ENCODE measurements around the gene SHOC1.
"Not testable (repeated sequence)": the region's sequence is repeated elsewhere in the genome, so short reads cannot be mapped to it uniquely, and the experiment has no call there.

The SHOC1 gene

DNA sequence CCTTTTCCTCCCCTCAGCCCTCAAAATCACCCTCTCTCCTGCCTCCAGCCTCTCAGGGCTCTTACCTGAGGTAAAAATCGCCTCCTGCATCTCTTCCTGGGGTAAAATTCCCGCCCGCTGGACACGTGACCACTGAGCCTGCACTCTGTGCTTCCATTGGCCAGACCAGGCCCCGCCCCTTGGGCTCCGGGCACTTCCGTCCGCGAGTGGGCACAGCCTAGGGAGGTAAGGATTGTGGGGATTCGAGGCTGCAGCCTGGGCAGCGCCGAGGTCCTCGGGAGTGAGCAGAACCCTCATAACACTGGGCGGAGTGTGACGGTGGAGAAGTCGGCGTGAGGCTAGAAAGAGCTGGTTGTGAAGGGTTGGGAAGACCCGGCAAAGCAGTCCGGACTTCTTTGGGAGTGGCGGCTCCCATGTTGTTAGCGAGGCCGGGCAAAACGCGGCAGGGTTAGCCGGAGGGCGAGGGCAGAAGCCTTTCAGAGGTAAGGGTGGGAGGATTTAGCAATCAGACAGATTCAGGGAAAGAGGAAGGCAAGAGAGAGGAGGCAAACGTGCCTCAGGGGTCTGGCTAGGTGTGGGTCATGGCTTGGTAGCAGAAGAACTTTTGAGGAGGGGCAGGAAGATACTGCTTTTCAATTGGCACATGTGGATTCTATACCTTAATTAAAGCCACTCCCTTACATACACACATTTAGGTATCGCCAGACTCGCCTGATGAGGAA lies at the start of gene SHOC1:
TSS of gene SHOC1 (minus strand) at position 103 of the 722 bp plus-strand sequence. CDS start 3,519 bp downstream, outside the sequence.
- peak within 1 kb of the TSS; percentile 77 for H3K27ac ChIP-seq
- DNase-seq (ENCODE audit: low read depth, low spot score): no peak

DNA sequence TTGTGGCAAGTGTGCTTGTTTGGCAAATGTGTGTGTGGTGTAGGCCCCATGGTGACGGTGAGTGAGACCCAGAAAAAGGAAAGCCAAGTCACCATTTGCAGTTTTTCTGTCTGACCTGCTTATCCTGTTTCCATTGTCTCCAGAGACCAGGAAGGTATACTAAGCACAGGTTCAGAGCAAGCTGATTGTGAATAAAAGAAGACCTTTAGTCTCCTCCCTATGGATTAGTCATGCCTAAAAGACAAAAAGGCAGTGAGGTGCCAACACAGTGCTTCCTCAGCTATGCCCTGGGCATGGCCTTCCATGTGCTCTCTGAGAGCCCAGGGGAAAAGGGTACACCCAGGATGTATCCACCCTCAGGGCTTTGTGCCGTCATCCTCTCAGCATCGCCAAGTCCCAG lies 49.2 kb upstream of the SHOC1 start:
- H3K27ac ChIP-seq: peak overlapping the region; percentile 68
- DNase-seq (ENCODE audit: low read depth, low spot score): peak; percentile 82

DNA sequence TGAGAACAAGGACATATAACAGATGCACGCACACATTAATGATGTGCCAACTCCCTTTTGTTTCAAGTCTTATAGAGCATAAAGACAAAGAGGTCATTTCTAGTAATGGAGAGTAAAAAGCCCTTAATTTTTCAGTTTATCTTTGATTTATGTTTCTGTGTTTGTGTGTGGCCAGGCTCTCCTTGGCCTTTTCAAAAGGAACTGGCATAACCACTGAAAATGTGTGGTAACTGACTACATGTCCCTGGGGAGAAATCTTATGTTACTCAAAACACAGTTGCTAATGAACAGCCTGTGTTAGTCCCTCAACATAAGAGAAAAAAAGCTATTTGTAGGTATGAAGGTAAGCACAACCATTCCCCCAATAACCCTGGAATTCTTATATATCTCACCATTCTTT lies 47.6 kb upstream of the SHOC1 start:
- DNase-seq (ENCODE audit: low read depth, low spot score): no peak
- H3K27ac ChIP-seq: peak overlapping the region; percentile 68

DNA sequence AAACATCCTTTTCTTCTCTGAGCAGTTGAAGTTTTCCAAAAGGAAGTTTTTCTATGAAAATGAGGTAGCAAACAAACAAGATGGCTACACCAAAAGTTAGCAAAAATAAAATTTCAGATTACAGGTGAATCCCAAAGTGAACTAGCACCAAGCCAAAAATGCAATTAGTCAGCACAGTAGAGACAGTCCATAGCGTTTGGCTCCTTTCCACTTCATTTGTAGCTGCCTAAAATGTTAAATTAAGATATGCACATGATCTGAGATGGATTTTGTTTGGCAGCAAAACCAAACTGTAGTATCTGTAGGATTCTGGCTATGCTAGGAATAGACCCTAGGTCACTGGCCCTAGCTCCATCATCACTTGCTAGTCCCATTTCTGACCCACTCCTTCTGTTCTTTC lies 45.7 kb upstream of the SHOC1 start:
- peak overlapping the region; percentile 78 for H3K27ac ChIP-seq
- DNase-seq (ENCODE audit: low read depth, low spot score): no peak

DNA sequence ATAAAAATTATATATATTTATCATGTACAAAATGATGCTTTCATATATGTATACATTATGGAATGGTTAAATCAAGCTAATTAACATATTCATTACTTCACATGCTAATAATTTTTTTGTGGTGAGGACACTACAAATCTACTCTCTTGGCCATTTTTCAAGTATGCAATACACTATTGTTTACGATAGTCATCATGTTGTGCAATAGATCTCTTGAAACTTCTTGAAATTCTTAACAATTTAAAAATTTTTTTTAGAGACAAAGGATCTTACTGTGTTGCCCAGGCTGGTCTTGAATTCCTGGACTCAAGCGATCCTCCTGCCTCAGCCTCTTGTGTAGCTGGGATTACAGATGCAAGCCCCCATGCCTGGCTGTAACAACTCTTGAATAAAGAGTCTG lies 45.2 kb upstream of the SHOC1 start:
- peak overlapping the region; percentile 78 for H3K27ac ChIP-seq

DNA sequence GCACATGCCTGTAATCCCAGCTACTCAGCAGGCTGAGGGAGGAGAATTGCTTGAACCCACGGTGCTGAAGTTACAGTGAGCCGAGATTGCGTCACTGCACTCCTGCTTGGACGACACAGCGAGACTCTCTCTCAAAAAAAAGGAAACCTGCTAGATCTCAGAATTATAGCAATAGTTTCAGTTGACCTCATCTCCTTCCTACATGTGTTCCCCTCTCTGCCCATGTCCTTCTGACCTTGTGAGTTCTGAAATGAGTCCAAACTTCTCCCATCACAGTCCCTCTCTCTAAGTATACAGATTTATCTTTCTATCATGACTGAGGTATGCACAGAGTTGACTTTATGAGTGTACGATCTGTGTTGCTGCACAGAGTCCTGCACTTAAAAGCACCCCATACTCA lies 44.6 kb upstream of the SHOC1 start:
- H3K27ac ChIP-seq: peak overlapping the region; percentile 78
- DNase-seq (ENCODE audit: low read depth, low spot score): no peak

More for the DNA sequence above, 45.2 kb upstream of the SHOC1 start:
- DNase-seq (ENCODE audit: low read depth, low spot score): no peak

DNA sequence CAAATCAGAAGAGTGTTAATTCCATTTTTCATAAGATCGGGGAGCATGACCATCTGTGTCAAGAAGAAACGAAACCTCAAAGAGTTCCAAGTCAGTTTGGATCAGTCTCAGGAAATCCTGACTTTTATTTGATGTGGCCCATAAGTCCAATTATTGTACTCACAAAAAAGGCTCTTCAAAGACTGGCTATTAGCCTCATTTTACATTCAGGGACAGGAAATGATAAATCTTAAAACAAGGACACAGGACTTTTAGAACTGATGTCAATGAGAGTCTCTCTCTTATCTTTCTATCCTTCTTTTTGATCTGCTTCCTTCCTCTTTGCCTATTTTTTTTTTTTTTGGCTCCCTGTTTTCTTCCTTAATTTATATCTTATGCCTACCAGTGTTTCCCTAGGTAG lies 43.7 kb upstream of the SHOC1 start:
- H3K27ac ChIP-seq: peak overlapping the region; percentile 78
- no peak for DNase-seq (ENCODE audit: low read depth, low spot score)

DNA sequence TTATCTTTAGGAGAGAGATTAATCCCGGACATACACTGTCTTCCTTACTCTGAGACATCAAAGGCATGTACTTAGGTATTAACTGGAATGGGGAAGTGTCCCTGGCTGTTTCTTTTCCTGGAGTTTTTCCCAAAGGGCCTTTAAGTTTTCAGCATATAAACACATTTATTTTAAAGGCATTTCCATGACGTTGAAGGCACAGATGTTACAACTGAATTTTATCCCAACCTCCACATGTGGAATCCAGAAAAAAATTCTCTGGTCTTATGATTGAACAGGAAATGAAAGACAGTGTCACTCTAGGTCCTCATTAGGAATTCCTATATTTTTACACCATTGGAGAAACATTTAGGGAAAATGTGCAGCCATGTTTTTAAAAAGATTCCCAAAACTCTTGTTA lies 41.6 kb upstream of the SHOC1 start:
- no peak overlapping the region for H3K27ac ChIP-seq
- DNase-seq (ENCODE audit: low read depth, low spot score): no peak

DNA sequence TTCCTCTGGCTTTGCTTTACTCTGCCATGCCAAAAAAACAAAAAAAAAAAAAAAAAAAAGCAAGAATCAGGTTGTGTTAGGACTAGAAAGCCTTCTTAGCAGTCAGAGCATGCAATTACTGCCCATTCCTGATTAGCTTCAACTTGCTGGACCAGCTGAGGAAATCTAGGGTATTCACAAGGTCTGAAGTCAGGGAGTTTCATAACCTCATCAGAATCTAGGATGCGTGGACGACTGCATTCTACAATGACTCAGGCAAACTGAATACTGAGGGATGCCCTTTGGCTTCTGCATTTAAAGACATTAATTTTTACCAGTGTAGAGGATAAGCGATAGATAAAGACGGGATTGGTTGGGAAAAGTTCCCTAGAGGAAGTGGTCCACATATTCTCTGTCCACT lies 39.2 kb upstream of the SHOC1 start:
- H3K27ac ChIP-seq: peak overlapping the region; percentile 20
- DNase-seq (ENCODE audit: low read depth, low spot score): peak; percentile 36

DNA sequence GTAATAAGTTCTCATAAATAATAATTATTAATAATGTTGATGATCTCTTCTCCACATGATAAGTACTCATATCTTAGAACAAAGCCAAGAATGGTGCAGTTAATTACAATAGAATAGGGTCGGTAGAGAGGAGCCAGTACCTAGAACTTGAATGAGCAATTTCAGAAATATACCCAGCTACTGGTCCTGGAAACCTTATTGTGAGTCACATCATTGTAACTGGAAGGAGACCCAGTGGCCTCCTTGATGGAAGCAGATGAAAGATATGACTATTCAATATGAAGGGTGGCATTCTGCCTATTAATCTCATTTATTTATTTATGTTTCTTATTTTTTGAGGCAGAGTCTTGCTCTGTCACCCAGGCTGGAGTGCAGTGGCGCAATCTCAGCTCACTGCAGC lies 37.7 kb upstream of the SHOC1 start:
- H3K27ac ChIP-seq: peak overlapping the region; percentile 62
- DNase-seq (ENCODE audit: low read depth, low spot score): no peak

DNA sequence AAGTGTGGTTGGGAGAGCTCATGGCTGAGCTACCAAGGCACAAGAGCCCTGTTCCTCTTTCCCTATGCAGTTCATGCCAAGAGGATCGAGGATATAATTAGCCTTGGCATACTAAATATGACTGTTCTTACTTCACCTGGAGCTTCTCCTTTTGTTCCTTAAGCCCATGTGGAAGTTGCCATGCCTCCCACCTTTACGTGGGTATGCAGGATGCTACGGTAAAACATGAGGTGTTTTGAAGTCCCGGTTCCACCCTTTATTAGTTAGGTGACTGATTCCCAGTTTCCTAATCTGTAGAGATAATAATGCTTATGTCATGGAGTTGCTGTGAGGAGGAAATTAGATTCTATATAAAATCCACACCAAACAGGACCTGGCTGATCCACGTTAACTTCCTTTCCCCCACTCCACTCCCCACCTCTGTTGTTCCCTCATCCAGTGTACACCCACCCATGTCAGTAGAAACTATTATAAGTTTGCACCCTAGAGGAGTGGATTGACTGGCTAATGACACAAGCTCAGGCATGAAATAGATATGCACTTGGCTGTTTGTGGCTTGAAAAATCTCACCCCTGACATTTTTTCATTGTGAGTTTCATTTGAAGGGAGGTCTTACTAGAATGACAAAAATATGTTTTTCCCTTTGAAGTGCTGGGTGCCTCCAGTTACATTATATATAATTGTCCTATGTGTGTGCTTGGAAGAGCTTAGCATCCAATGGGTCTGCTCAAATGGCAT lies 36.8 kb upstream of the SHOC1 start:
- DNase-seq (ENCODE audit: low read depth, low spot score): peak; percentile 39
- peak overlapping the region; percentile 62 for H3K27ac ChIP-seq

DNA sequence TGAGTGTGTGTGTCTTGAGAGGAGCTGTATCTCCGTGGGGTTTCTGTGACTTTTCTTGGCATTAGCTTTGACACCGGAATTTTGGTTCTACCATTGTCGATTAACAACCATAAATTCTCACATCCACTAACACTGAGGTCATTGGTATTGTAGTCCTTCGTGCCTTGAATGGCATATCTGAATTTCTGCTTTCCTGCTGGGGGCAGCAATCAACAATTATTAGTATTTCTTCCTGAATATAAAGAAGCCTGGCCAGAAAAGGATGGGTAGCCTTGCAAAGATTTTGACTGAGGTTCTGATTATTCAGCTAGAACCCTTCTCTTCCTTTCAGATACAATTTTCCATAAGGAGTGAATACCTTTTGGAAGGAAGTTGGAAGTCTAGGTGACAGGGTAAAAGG lies 33.5 kb upstream of the SHOC1 start:
- no peak for DNase-seq (ENCODE audit: low read depth, low spot score)
- H3K27ac ChIP-seq: no peak overlapping the region

DNA sequence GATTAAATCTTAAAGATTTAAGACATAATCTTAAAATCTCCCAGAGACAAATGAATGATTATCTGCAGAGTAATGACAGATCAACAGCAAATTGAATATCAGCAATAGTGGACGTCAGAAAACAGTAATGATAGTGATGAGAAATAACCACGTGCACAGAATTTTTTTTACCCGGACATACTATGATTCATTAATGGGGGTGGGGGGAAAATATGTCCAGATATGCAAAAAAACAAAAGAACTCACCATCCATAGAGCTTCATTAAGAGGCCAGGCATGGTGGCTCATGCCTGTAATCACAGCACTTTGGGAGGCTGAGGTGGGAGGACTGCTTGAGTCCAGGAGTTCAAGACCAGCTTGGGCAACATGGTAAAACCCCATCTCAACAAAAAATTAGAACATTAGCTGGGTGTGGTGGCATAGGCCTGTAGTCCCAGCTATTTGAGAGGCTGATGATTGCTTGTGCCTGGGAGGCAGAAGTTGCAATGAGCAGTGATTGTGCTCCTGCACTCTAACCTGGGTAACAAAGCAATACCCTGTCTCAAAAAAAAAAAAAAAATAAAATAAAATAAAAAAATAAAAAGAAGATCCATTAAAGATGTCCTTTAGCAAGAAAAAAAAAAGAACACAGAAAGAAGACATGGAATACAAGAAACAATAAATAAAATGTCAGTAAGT lies 30.9 kb upstream of the SHOC1 start:
- H3K27ac ChIP-seq: peak overlapping the region; percentile 45
- DNase-seq (ENCODE audit: low read depth, low spot score): no peak

DNA sequence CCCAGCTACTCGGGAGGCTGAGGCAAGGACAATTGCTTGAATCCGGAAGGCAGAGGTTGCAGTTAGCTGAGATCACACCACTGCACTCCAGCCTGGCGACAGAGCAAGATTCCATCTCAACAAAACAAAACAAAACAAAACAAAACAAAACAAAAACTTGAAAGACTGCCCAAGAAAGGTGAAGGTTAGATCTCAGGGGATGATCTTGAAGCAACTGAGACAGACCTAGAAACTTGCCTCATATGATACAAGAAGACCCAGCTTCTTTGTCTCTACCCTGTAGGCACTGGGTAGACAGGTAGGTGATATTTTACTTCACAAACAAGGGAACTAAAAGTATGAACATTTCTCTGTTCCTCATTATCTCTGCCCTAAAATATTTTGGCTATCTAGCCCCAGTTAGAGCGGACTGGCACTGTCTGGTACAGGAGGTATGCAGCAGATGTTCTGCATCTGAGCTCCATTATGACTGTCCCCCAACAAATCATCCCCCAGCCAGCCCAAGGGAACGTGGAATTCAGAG lies 26.3 kb upstream of the SHOC1 start:
- DNase-seq (ENCODE audit: low read depth, low spot score): no peak
- no peak overlapping the region for H3K27ac ChIP-seq

DNA sequence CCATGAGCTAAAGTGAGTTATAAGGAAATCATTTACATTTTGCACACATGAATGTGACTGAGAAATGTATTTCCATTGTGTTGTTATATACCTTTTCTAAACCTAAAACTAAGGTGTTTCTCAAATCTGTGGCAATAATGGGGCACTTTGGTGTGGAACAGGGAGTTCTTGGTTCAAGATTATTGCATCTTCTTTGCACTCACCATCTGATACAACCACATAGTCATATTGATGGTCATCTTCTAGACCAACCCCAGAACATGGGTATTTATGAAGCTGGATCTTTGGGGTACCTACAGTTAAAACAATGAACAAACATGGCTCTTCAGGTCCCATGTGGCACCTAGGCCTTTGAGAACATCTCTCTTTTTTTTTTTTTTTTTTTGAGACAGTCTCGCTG lies 24.6 kb upstream of the SHOC1 start:
- H3K27ac ChIP-seq: no peak overlapping the region
- no peak for DNase-seq (ENCODE audit: low read depth, low spot score)

DNA sequence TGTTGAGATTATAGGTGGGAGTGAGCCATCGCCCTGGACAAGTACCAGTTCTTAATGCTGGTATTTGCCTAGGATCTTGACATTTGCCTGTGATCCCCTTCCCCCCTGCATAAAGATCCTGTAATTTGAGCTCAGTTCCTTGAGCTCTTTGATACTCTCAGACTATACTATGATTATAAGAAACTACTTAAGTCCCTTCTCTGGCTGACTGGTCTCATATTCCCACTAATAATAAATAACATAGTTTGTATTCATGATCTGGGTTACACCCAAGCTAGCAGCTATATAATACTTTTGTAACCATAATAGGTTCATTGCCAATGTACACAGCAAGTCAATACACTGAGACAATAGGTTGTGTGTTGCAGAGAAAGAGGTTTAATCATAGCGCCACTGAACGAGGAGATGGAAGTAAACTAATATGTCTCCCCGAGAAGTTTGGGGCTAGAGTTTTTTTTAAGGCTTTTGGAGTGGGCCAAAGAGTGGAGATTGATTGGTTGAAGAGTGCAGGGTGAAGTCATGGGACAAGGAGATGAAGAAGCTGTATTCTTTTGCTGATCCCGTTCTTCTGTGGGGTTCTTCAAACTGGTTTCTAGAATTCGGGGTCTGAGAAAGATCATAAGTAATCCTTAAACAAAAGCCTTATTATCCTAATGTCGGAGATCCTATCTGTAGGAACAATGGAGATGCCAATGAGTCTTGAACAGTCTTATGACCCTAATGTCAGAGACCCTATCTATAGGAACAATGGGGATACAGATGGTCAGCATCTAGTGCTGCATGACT lies 20.7 kb upstream of the SHOC1 start:
- DNase-seq (ENCODE audit: low read depth, low spot score): no peak
- peak overlapping the region; percentile 12 for H3K27ac ChIP-seq

DNA sequence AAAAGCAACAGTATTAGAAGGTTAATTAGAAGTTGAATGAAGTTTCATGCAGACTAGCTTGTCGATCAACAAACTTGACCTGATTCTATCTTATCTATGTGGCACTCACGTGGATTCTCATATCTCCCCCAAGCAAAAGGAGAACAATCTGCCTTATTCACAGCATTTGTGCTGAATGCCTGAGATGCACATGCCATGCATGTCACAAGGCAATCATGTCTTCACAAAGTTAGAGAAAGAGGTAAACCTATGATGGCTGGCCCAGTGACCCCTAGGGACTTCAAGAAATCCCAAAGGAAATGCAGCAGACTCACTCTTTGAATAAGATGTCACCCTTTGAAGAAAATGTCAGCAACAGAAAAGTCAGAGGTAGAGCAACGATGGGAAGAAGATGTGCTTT lies 17.6 kb upstream of the SHOC1 start:
- H3K27ac ChIP-seq: no peak overlapping the region
- no peak for DNase-seq (ENCODE audit: low read depth, low spot score)

DNA sequence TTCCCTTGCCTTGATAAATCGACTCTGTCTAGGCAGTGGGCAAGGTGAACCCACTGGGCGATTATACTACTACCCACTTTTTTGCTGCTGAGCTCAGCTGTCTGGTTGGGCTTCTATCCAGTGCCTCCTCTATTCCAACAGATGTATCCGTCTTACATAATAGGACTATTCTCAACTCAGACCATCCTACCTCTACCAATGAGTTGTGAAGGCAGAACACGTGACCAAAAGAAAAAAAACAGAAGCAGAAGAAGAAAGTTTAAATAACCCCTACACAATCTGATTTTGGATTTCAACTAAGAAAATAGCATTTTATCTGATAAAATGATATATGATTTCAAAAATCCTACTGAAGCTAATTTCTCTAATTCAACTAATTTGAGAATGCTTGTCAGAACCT lies 16.2 kb upstream of the SHOC1 start:
- DNase-seq (ENCODE audit: low read depth, low spot score): no peak
- H3K27ac ChIP-seq: no peak overlapping the region

DNA sequence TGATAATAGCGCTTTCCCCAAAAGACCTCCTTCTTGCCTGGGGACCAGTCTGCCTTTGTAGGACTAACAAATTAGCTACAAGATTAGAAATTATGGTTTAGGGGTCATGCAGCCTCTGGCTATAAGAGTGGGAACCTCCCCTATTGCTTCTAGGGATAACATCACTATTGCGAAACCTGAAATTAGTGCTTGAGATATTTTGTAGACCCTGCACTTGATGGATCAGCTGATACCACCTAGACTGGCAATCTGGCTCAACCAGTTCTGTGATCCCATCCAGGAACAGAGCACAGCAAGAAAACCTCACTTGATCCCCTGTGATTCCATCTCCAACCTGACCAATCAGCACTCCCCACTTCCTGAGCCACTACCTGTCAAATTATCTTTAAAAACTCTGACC lies 15.7 kb upstream of the SHOC1 start:
- H3K27ac ChIP-seq; DNase-seq (ENCODE audit: low read depth, low spot score): not testable (repeated sequence)

DNA sequence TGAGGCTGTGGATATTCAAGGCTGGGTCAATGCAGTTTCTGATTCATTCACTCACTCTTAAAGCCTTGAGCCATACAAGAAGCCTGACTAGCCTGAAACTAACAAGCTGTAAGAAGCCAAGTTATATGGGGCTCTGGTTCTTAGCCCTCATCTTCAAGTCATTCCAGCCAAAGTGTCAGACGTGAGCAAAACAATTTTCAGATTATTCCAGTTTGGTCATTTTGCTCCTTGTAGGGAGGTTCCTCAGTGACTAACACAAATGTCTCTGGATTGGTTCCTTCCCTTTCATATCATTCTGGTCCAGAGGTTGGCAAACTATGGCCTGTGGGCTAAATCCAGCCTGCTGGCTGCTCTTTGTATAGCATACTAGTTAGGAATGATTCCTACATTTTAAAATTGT lies 12.5 kb upstream of the SHOC1 start:
- H3K27ac ChIP-seq: peak overlapping the region; percentile 98

More for the DNA sequence above, 12.5 kb upstream of the SHOC1 start:
- no peak for DNase-seq (ENCODE audit: low read depth, low spot score)

All from epithelial cell of prostate (primary cell).